HG03575 (cell line): ENCODE data around the gene DISP3.

Experiments
- ATAC-seq: cut with Tn5 transposase; IDR thresholded peaks from one replicate; pipeline ENCODE4 v1.9.1; 2021; ENCODE audit not compliant: unreplicated experiment, insufficient number of reproducible peaks, low FRiP score; ENCODE audit errors: extremely low read depth

The DISP3 gene

GRCh38 chr1:11522400-11523235 lies 43.7 kb downstream of the DISP3 start:
- no peak for ATAC-seq

GRCh38 chr1:11523261-11523660 lies 44.3 kb downstream of the DISP3 start:
- ATAC-seq, result no peak

- ATAC-seq, result no peak
These were observed 45.0 kb downstream of the DISP3 start for GRCh38 chr1:11523746-11524464.

GRCh38 chr1:11524465-11525150 lies 45.7 kb downstream of the DISP3 start:
- ATAC-seq, result no peak

- no peak for ATAC-seq
These were observed 46.2 kb downstream of the DISP3 start for GRCh38 chr1:11525151-11525505.

- ATAC-seq, result no peak
These were observed 46.6 kb downstream of the DISP3 start for GRCh38 chr1:11525516-11525915.

- ATAC-seq, result no peak
These were observed 47.3 kb downstream of the DISP3 start for GRCh38 chr1:11526071-11526895.

- no peak for ATAC-seq
These were observed 48.8 kb downstream of the DISP3 start for GRCh38 chr1:11527541-11528452.

- no peak for ATAC-seq
These were observed 49.8 kb downstream of the DISP3 start for GRCh38 chr1:11528611-11529261.

- ATAC-seq, result no peak
These were observed 50.4 kb downstream of the DISP3 start for GRCh38 chr1:11529330-11529729.

GRCh38 chr1:11529763-11530730 lies 51.1 kb downstream of the DISP3 start:
- ATAC-seq, result no peak

- ATAC-seq, result no peak
These were observed 51.9 kb downstream of the DISP3 start for GRCh38 chr1:11530731-11531311.

GRCh38 chr1:11531314-11531870 lies 52.4 kb downstream of the DISP3 start:
- no peak for ATAC-seq

GRCh38 chr1:11531943-11532342 lies 53.0 kb downstream of the DISP3 start:
- ATAC-seq, result no peak

GRCh38 chr1:11533790-11534787 lies 55.1 kb downstream of the DISP3 start:
- no peak for ATAC-seq
